HFF-Myc (cell line): ENCODE results near the gene ALKAL2.

Source experiments
- DNase-seq: peaks from one replicate; pipeline ENCODE4 v3.0.0-alpha.2; 2011; ENCODE audit warnings: low read depth; ENCODE audit errors: extremely low read depth
- H3K4me3 ChIP-seq: replicated peaks from 2 replicates; pipeline ENCODE4 v1.5.1; 2011; ENCODE audit warnings: low read depth, mild to moderate bottlenecking, control low read depth, low read length
- CTCF ChIP-seq: IDR thresholded peaks from 2 replicates; pipeline ENCODE4 v1.5.1; 2012; ENCODE audit warnings: mild to moderate bottlenecking, low read depth, low read length, control low read depth; ENCODE audit errors: missing control alignments

ALKAL2 gene

GRCh38 chr2:285531-285930 is 2.4 kb downstream of the ALKAL2 start:
- no peak for DNase-seq
- TF ChIP-seq CTCF = no peak
- no peak overlapping the region for H3K4me3 ChIP-seq

GRCh38 chr2:284896-285492 is 2.9 kb downstream of the ALKAL2 start:
- H3K4me3 ChIP-seq = no peak overlapping the region
- DNase-seq = no peak
- TF ChIP-seq CTCF = no peak

GRCh38 chr2:283996-284794 is 3.7 kb downstream of the ALKAL2 start:
- no peak overlapping the region for H3K4me3 ChIP-seq
- DNase-seq = no peak
- no peak for TF ChIP-seq CTCF

GRCh38 chr2:282371-283263 is 5.3 kb downstream of the ALKAL2 start:
- DNase-seq = no peak
- no peak overlapping the region for H3K4me3 ChIP-seq
- no peak for TF ChIP-seq CTCF

GRCh38 chr2:281381-281780 is 6.5 kb downstream of the ALKAL2 start:
- no peak for TF ChIP-seq CTCF
- H3K4me3 ChIP-seq = no peak overlapping the region
- DNase-seq = no peak

GRCh38 chr2:280650-281110 is 7.2 kb downstream of the ALKAL2 start:
- H3K4me3 ChIP-seq = no peak overlapping the region
- DNase-seq = no peak
- no peak for TF ChIP-seq CTCF
